GM12878 (cell line): Measurements from ENCODE around the gene NUDT14.

Source experiments
- CHD4 ChIP-seq: fragments of 200-600 bp; sonication (generic); IDR thresholded peaks from 2 replicates; pipeline ENCODE4 v1.6.1; 2016; ENCODE audit warnings: mild to moderate bottlenecking
- EZH2 ChIP-seq: IDR thresholded peaks from 2 replicates; pipeline ENCODE4 v1.6.1; 2012; ENCODE audit warnings: low read depth, mild to moderate bottlenecking, control low read depth, inconsistent platforms, low read length, borderline replicate concordance; ENCODE audit not compliant: control insufficient read depth
- GABPA ChIP-seq: IDR thresholded peaks from 2 replicates; pipeline ENCODE4 v1.6.1; 2014; ENCODE audit warnings: antibody characterized with exemption, low read depth, mild to moderate bottlenecking, inconsistent platforms
- HCFC1 ChIP-seq: fragments of 150-350 bp; IDR thresholded peaks from 2 replicates; pipeline ENCODE4 v1.6.1; 2014; ENCODE audit warnings: low read length
- HDGF ChIP-seq: fragments of 450-650 bp; IDR thresholded peaks from 2 replicates; pipeline ENCODE4 v1.6.1; 2016; ENCODE audit warnings: antibody characterized with exemption
- MAX ChIP-seq: IDR thresholded peaks from 2 replicates; pipeline ENCODE4 v1.6.1; 2012; ENCODE audit warnings: low read depth, low read length, improper control_type of control experiment
- SIN3A ChIP-seq: IDR thresholded peaks from 2 replicates; pipeline ENCODE4 v1.6.1; 2012; ENCODE audit warnings: low read depth, low read length, improper control_type of control experiment
- ZNF207 ChIP-seq: fragments of 450-650 bp; IDR thresholded peaks from 2 replicates; pipeline ENCODE4 v1.6.1; 2014; ENCODE audit warnings: antibody characterized with exemption, mild to moderate bottlenecking, borderline replicate concordance
- TF ChIP-seq, protein P1 (sequence below), 3 experiments: IDR thresholded peaks in 2 of 3; conservative IDR thresholded peaks in 1 of 3; 2 replicates each; pipeline ENCODE4 v1.5.1; 2011; ENCODE audit warnings: low read depth in 3 of 3, low read length in 3 of 3, mild to moderate bottlenecking in 3 of 3, control low read depth in 2 of 3, moderate library complexity in 2 of 3, inconsistent platforms in 1 of 3, mixed read lengths in 1 of 3; ENCODE audit not compliant: control insufficient read depth in 2 of 3, insufficient read depth in 1 of 3; ENCODE audit errors: extremely low read depth in 1 of 3
- TF ChIP-seq, protein P2 (sequence below): IDR thresholded peaks from 2 replicates; pipeline ENCODE4 v1.6.1; 2012; ENCODE audit warnings: mild to moderate bottlenecking, low read depth, low read length

DNA sequence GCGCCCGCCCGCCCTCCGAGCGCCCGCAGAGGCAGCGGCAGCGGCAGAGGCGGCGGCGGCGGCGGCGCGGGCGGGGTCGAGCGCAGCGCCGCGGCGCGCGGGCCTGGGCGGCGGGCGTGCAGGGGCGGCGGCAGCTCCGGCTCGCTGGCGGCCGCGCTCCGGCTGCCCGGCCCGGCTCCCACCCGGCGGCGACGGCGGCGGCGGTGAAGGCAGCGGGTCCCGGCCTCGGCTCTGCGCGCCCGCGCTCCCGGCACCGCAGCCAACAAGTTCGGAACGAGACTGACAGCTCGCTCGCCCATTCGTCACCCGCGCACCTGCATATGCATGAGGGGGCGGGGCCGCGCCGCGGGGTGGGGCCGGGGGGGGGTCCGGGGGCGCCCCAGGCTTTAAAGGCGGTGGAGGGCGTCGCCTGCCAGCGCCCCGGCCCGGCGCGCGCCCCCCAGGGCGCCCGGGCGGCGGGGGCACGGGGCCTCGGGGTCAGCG lies 12.6 kb downstream of the NUDT14 start, which contains the start of gene JAG2:
- TF ChIP-seq EZH2 (no peak), SIN3A (no peak), MAX (no peak), HDGF (no peak), GABPA (no peak), HCFC1 (no peak), ZNF207 (no peak), CHD4 (no peak)
- TF ChIP-seq, protein P1, sequence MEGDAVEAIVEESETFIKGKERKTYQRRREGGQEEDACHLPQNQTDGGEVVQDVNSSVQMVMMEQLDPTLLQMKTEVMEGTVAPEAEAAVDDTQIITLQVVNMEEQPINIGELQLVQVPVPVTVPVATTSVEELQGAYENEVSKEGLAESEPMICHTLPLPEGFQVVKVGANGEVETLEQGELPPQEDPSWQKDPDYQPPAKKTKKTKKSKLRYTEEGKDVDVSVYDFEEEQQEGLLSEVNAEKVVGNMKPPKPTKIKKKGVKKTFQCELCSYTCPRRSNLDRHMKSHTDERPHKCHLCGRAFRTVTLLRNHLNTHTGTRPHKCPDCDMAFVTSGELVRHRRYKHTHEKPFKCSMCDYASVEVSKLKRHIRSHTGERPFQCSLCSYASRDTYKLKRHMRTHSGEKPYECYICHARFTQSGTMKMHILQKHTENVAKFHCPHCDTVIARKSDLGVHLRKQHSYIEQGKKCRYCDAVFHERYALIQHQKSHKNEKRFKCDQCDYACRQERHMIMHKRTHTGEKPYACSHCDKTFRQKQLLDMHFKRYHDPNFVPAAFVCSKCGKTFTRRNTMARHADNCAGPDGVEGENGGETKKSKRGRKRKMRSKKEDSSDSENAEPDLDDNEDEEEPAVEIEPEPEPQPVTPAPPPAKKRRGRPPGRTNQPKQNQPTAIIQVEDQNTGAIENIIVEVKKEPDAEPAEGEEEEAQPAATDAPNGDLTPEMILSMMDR (IDR thresholded peaks at IDR 0.05 in 2 of 3, conservative IDR thresholded peaks at IDR 0.05 in 1 of 3; ENCODE audit: control insufficient read depth in 2 of 3, extremely low read depth in 1 of 3, insufficient read depth in 1 of 3, low read depth in 3 of 3, low read length in 3 of 3) = no peak
- TF ChIP-seq, protein P2, sequence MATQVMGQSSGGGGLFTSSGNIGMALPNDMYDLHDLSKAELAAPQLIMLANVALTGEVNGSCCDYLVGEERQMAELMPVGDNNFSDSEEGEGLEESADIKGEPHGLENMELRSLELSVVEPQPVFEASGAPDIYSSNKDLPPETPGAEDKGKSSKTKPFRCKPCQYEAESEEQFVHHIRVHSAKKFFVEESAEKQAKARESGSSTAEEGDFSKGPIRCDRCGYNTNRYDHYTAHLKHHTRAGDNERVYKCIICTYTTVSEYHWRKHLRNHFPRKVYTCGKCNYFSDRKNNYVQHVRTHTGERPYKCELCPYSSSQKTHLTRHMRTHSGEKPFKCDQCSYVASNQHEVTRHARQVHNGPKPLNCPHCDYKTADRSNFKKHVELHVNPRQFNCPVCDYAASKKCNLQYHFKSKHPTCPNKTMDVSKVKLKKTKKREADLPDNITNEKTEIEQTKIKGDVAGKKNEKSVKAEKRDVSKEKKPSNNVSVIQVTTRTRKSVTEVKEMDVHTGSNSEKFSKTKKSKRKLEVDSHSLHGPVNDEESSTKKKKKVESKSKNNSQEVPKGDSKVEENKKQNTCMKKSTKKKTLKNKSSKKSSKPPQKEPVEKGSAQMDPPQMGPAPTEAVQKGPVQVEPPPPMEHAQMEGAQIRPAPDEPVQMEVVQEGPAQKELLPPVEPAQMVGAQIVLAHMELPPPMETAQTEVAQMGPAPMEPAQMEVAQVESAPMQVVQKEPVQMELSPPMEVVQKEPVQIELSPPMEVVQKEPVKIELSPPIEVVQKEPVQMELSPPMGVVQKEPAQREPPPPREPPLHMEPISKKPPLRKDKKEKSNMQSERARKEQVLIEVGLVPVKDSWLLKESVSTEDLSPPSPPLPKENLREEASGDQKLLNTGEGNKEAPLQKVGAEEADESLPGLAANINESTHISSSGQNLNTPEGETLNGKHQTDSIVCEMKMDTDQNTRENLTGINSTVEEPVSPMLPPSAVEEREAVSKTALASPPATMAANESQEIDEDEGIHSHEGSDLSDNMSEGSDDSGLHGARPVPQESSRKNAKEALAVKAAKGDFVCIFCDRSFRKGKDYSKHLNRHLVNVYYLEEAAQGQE = no peak
